Astrocyte (in vitro differentiated cells and primary cell): ENCODE data around the gene PRR36.

Experiments
- EZH2 ChIP-seq: IDR thresholded peaks from 2 replicates; pipeline ENCODE4 v1.6.1; 2012; ENCODE audit warnings: mild to moderate bottlenecking, low read length, inconsistent platforms; ENCODE audit not compliant: insufficient read depth
- TF ChIP-seq, protein P1 (sequence below): IDR thresholded peaks from 2 replicates; pipeline ENCODE4 v1.5.1; 2011; ENCODE audit warnings: low read depth, mild to moderate bottlenecking, inconsistent platforms, low read length, moderate library complexity; ENCODE audit not compliant: insufficient read depth

DNA sequence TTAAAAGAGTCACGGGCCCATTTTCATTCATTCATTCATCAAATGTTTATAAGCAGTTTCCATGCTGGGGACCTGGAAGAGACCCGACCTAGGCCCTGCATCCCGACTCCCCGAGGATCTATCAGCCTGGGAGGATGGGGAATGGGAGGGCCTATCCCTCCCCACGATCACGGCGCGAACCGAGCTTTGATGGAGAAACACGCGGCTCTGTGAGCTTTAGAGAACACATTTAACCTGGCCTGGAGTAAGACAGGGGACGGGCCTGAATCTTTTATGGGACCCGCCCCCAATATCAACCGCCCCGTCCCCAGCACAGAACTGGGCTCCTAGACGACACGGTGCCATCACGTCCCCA lies 45.0 kb downstream of the PRR36 start:
- TF ChIP-seq, protein P1, sequence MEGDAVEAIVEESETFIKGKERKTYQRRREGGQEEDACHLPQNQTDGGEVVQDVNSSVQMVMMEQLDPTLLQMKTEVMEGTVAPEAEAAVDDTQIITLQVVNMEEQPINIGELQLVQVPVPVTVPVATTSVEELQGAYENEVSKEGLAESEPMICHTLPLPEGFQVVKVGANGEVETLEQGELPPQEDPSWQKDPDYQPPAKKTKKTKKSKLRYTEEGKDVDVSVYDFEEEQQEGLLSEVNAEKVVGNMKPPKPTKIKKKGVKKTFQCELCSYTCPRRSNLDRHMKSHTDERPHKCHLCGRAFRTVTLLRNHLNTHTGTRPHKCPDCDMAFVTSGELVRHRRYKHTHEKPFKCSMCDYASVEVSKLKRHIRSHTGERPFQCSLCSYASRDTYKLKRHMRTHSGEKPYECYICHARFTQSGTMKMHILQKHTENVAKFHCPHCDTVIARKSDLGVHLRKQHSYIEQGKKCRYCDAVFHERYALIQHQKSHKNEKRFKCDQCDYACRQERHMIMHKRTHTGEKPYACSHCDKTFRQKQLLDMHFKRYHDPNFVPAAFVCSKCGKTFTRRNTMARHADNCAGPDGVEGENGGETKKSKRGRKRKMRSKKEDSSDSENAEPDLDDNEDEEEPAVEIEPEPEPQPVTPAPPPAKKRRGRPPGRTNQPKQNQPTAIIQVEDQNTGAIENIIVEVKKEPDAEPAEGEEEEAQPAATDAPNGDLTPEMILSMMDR = no peak
- TF ChIP-seq EZH2 = no peak
